ENCODE results near the gene LECT2. TPM values are rescaled to one million over a fixed set of nuclear protein-coding genes. Genes with fewer than 3 reads are reported as not detected.

LECT2 gene
- total RNA-seq, 3 donors from 2014 or later = not detected

DNA sequence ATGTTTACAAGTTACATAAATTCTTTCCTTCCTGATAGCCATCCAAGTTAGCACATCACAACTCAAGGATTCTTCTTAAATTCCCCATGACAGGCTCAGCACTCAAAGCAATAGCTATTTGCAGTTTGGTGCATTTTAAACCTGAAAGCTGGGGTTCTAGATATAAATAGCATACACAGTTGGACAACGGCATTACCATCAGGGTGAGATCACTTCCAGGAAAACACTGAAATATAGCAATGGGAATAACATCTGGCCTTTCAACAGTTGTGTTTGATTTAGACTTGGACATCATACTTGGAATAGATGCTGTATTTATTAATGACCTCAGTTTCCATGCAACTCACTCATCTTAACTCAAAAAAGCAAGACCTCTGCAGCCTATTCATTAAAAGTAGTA lies 24.7 kb upstream of the LECT2 start:
- TF ChIP-seq CTCF (IDR thresholded peaks at IDR 0.05) = no peak
- Histone ChIP-seq H3K4me1 (ENCODE audit: low read depth) (no peaks in the 10 kb centered on the region), H3K36me3 (ENCODE audit: low read depth) (no peaks in the 10 kb centered on the region), H3K4me3 (no peak overlapping the region), H3K9me3 (no peaks in the 10 kb centered on the region)
- DNase-seq (no peak), ATAC-seq (no peak)
- intact Hi-C loops (cut with DNase I, micrococcal nuclease) = no loop called here

DNA sequence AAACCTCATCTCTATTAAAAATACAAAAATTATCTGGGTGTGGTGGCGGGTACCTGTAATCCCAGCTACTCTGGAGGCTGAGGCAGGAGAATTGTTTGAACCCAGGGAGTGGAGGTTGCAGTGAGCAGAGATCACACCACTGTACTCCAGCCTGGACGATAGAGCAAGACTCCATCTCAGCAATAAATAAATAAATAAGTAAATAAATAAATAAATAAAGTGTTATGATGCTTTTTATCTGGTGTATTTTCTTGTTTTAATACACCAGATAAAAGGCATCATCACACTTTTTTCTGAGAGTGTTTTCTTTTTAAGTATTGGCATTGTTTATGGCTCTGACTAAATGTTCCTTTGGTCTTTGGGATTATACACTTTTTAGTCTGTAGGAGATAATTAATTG lies 24.2 kb upstream of the LECT2 start:
- no peak for DNase-seq
- Histone ChIP-seq H3K4me1 (ENCODE audit: low read depth) (no peaks in the 10 kb centered on the region), H3K4me3 (no peak overlapping the region), H3K36me3 (ENCODE audit: low read depth) (no peaks in the 10 kb centered on the region), H3K9me3 (no peaks in the 10 kb centered on the region)
- TF ChIP-seq CTCF (IDR thresholded peaks at IDR 0.05) = no peak
- ATAC-seq = no peak
- intact Hi-C loops (cut with DNase I, micrococcal nuclease) = no loop called here

GRCh38 chr5:135978212-135978631 lies 23.4 kb upstream of the LECT2 start:
- intact Hi-C loops (cut with DNase I, micrococcal nuclease) = no loop called here
- ATAC-seq (no peak), DNase-seq (no peak)
- Histone ChIP-seq H3K4me1 (ENCODE audit: low read depth) (no peaks in the 10 kb centered on the region), H3K9me3 (no peaks in the 10 kb centered on the region), H3K36me3 (ENCODE audit: low read depth) (no peaks in the 10 kb centered on the region), H3K4me3 (no peak overlapping the region)
- no peak for TF ChIP-seq CTCF (IDR thresholded peaks at IDR 0.05)

- peak; percentile 73 for TF ChIP-seq CTCF (IDR thresholded peaks at IDR 0.05)
- DNase-seq = peak; percentile 74 to 86 (median 76)
- H3K4me3 ChIP-seq = no peak overlapping the region
- intact Hi-C loops (cut with DNase I, micrococcal nuclease) = no loop called here
- H3K36me3 ChIP-seq (ENCODE audit: low read depth) = no peaks in the 10 kb centered on the region
- peak; percentile 98 for ATAC-seq
- H3K9me3 ChIP-seq = no peaks in the 10 kb centered on the region
- H3K4me1 ChIP-seq (ENCODE audit: low read depth) = no peaks in the 10 kb centered on the region
These were observed 22.7 kb upstream of the LECT2 start for GRCh38 chr5:135977375-135977928.

- H3K9me3 ChIP-seq = no peaks in the 10 kb centered on the region
- DNase-seq (no peak), ATAC-seq (no peak)
- TF ChIP-seq CTCF (IDR thresholded peaks at IDR 0.05) = no peak
- no peak overlapping the region for H3K4me3 ChIP-seq
- H3K36me3 ChIP-seq (ENCODE audit: low read depth) = no peaks in the 10 kb centered on the region
- intact Hi-C loops (cut with DNase I, micrococcal nuclease) = no loop called here
- no peaks in the 10 kb centered on the region for H3K4me1 ChIP-seq (ENCODE audit: low read depth)
These were observed 21.4 kb upstream of the LECT2 start for GRCh38 chr5:135976216-135976615.

DNA sequence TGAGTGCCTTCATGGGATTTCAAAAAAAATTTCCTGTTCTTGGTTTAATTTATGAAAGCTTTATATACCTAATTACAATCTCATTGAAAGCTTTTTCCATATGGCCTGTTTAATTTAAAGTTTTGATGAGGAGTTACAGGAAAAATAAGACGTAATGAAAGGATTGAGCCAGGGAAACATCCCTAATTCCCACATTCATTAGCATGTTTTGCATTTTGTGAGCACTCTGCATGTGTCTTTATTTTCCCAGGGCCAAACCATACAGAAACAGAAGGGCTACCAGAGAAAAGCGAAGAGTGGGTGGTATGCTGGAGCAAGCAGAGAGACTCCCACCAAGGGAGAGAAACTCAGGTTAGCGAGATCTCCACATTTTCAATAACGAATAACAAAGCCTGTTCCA lies 20.3 kb upstream of the LECT2 start:
- DNase-seq = no peak
- Histone ChIP-seq H3K4me3 (no peak overlapping the region), H3K9me3 (no peaks in the 10 kb centered on the region), H3K4me1 (ENCODE audit: low read depth) (no peaks in the 10 kb centered on the region), H3K36me3 (ENCODE audit: low read depth) (no peaks in the 10 kb centered on the region)
- ATAC-seq = no peak
- TF ChIP-seq CTCF (IDR thresholded peaks at IDR 0.05) = no peak
- intact Hi-C loops (cut with DNase I, micrococcal nuclease) = no loop called here
